Adipocyte (in vitro differentiated cells): ENCODE measurements around the gene DNAI1.

Experiments
- DNase-seq: peaks from one replicate; pipeline ENCODE4 v3.0.0-alpha.2; 2015; ENCODE audit warnings: low read depth
- H3K27me3 ChIP-seq: replicated peaks from 2 replicates; pipeline ENCODE4 v1.7.0; 2013; ENCODE audit warnings: mild to moderate bottlenecking, low read length, moderate library complexity; ENCODE audit not compliant: control insufficient read depth, insufficient read depth
- H3K36me3 ChIP-seq: 2 replicates; pipeline ENCODE4 v1.7.0; 2013; ENCODE audit warnings: low read length, mild to moderate bottlenecking, moderate library complexity; ENCODE audit not compliant: control insufficient read depth, insufficient read depth, severe bottlenecking
- H3K4me1 ChIP-seq: 2 replicates; pipeline ENCODE4 v1.7.0; 2013; ENCODE audit warnings: mild to moderate bottlenecking, low read length, moderate library complexity; ENCODE audit not compliant: control insufficient read depth, insufficient read depth
- H3K4me3 ChIP-seq: 2 replicates; pipeline ENCODE4 v1.7.0; 2013; ENCODE audit warnings: mild to moderate bottlenecking, low read length, moderate library complexity
- H3K9ac ChIP-seq: 2 replicates; pipeline ENCODE4 v1.7.0; 2013; ENCODE audit warnings: mild to moderate bottlenecking, low read length, moderate library complexity
- H3K9me3 ChIP-seq: 2 replicates; pipeline ENCODE4 v1.7.0; 2013; ENCODE audit warnings: mild to moderate bottlenecking, low read length, moderate library complexity; ENCODE audit not compliant: control insufficient read depth

Gene DNAI1

DNA sequence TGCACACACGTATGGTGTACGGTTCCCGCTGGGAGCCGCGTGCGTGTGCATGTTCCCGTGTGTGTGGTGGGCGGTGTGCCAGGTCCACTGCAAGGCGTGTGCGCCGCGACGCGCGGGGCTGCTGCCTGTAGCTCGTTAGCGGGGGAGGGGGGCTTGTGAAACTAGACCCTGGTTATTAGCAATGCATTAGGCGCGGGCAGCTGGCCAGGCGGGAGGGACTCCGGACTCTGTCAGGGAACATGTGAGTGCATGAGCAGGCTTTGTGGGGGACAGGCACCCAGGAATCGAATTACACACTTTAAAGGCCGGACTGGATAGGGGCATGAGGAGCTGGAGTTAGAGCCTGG lies 96.4 kb downstream of the DNAI1 start:
- H3K4me1 ChIP-seq: peaks cover 13% of the 10 kb centered on the region
- peaks cover 3% of the 10 kb centered on the region for H3K36me3 ChIP-seq

DNA sequence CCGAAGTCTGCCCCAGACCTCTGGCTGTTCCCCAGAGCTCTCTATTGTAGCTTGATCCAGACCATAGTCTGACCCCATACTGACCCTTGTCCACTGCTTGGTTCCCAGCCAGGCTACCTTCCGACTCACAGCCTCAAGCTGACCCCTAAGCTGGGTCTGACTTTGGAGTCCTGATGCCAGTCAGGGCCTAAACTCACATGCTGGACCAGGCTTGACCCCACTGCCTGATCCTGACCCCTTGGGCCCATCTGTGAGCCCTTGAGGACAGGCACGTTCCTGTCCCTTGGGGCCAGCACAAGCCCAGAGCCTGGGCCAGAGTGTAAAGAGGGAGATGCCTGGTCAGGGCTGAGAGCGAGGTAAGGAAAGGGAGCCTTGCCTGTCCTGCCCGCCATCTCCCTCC lies 96.9 kb downstream of the DNAI1 start:
- peaks cover 3% of the 10 kb centered on the region for H3K36me3 ChIP-seq

More for the DNA sequence above, 96.4 kb downstream of the DNAI1 start:
- no peak for DNase-seq
- Histone ChIP-seq H3K27me3 (peaks cover 7% of the 10 kb centered on the region), H3K4me3 (no peak overlapping the region), H3K9ac (no peak overlapping the region), H3K9me3 (no peaks in the 10 kb centered on the region)

DNA sequence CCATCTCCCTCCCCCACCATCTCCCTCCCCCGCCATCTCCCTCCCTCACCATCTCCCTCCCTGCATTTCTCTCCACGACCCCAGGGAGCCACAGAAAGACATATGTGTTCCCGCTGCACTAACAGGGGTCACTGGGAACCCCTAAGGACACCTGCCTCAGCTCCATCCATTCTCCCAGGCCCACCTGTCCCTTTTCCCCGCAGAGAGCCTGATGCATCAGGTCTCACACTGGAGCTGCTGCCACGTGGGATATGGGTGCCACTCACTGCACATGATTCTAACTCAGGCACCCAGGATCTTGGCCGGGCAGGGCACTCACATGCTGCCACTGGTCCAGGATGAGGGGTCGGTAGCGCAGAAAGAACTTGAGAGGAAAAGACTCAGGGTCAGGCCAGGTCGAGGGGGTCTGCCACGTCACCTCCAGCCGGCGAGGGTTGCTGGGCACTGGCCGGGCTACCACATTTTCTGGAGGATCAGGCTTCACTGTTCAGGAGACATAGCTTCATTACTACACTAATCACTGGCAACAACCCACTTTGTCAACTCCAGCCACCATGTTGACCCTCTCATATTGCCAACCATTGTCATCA lies 97.4 kb downstream of the DNAI1 start:
- no peak overlapping the region for H3K4me3 ChIP-seq
- H3K27me3 ChIP-seq: peaks cover 7% of the 10 kb centered on the region
- H3K9me3 ChIP-seq: no peaks in the 10 kb centered on the region
- peaks cover 3% of the 10 kb centered on the region for H3K36me3 ChIP-seq
- peaks cover 22% of the 10 kb centered on the region for H3K4me1 ChIP-seq
- no peak overlapping the region for H3K9ac ChIP-seq
- no peak for DNase-seq

More for the DNA sequence above, 96.9 kb downstream of the DNAI1 start:
- no peak overlapping the region for H3K4me3 ChIP-seq
- no peak overlapping the region for H3K9ac ChIP-seq
- H3K4me1 ChIP-seq: peaks cover 19% of the 10 kb centered on the region
- H3K27me3 ChIP-seq: peaks cover 7% of the 10 kb centered on the region
- no peak for DNase-seq
- no peaks in the 10 kb centered on the region for H3K9me3 ChIP-seq

DNA sequence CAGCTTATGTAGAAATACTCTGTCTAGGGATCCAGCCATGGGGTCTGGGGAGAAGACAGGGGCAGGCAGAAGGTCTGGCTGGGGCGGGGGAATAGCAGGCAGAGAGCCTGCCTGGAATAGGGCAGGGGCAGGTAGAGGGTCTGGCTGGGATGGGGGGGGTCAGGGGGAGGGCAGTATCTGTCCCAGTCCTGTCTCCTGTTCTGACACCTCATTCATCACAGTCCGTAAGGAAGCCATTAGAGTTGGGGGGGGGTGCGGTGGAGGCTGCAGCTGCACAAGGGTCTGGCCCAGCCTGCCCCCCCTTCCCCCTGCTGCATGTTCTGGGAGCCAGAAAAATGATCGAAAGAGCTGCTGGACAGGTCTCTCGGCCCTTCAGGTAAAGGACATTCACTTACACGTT lies 98.3 kb downstream of the DNAI1 start:
- no peaks in the 10 kb centered on the region for H3K9me3 ChIP-seq
- peaks cover 3% of the 10 kb centered on the region for H3K36me3 ChIP-seq
- H3K4me1 ChIP-seq: peaks cover 22% of the 10 kb centered on the region
- no peak for DNase-seq
- H3K4me3 ChIP-seq: no peak overlapping the region
- peaks cover 7% of the 10 kb centered on the region for H3K27me3 ChIP-seq
- H3K9ac ChIP-seq: no peak overlapping the region

DNA sequence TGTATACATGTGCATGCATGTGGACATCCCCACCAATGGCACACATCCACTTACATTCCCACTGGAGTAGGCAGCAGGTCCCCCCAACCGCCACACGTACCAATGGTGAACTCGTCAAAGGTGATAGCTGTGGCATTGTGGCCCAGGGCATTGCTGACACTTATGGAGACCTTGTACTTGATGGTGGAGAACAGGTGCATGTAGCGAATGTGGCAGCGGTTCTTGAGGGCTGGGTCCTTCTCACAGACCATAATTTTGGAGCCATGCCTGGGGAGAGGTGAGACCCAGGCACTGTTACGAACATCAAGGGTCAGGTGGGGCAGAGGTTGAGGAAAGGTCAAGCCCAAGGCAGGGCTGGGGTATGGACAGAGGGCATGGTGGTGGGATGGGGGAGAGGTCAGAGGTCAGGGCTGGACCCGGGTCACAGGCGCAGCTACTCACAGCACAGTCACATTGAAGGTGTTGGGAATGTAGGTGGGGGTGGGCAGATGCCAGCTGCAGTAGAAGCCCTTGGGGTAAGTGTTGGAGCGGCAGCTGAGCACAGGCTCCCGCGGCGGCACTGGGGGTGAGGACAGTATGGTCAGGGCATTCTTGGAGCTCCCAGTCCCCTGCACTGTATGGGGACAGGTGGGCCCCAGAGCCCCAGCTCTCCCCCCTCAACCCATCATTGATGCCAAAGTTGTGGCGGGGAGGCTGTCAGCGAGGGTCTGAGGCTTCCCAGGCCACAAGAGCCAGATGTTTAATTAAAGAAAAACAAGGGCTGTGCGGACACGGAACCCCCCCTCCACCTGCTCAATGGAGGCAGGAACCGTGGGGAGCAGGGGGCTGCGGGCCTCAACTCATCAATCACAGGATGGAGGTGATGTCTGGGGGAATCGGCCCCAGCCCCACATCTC lies 99.1 kb downstream of the DNAI1 start:
- Histone ChIP-seq H3K9ac (no peak overlapping the region), H3K27me3 (peaks cover 7% of the 10 kb centered on the region), H3K36me3 (peaks cover 7% of the 10 kb centered on the region), H3K4me3 (no peak overlapping the region), H3K4me1 (peaks cover 22% of the 10 kb centered on the region), H3K9me3 (peaks cover 3% of the 10 kb centered on the region)
- no peak for DNase-seq

DNA sequence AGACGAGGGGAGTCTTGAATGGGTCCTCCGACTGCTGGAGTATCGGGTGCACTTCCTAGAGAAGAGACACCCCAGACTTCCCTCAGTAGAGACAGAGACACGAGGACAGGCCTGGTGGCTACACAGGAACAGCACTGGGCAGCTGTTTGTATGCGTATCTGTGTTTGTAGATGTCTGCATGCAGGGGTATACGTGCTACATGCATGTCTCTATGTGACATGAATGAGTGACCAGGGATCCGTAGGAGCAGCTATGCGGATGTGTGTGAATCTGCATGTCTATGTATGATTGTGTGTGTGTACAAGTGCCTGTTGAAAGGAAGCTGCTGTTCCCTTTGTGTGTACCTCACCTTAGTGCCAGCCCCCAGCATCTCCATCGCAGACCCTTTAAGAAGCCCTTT lies 99.8 kb downstream of the DNAI1 start:
- Histone ChIP-seq H3K36me3 (peaks cover 7% of the 10 kb centered on the region), H3K4me1 (peaks cover 22% of the 10 kb centered on the region), H3K9me3 (peaks cover 3% of the 10 kb centered on the region), H3K27me3 (peaks cover 2% of the 10 kb centered on the region), H3K9ac (no peak overlapping the region), H3K4me3 (no peak overlapping the region)
- DNase-seq: no peak

DNA sequence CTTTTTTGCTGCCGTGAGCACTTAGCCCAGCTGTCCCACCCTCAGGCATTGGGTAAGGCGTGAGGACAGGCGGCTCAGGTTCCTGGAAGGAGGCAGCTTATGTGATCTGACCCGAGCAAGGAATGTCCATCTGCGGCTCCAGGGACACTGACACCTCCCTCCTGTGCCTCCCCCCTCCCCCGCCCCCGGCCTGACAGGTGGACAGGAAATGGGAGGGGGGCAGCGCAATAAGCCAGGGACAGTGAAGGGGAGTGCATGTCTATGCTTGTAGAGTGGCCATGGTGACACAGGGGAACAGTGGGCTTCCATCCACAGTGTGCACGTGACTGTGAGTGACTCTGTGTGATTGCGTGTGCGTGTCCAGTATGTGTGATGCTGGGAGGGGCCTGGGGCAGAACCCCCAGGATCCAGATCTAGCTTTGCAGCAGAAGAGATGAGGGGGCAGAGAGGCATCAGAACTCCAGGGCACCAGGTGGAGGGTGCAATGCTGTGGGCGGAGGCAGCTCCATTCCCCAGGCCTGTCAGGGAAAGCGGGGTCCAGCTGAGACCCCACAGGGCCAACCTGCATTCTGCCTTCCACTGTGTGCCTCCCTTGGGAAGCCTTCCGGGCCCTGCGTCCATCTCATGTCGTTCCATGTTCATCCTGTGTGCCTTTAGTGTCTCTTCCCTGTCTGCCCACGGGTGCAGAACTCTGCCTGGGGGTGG lies 100.5 kb downstream of the DNAI1 start:
- Histone ChIP-seq H3K36me3 (peaks cover 7% of the 10 kb centered on the region), H3K27me3 (peaks cover 2% of the 10 kb centered on the region), H3K9me3 (peaks cover 3% of the 10 kb centered on the region), H3K4me1 (peaks cover 22% of the 10 kb centered on the region), H3K4me3 (no peak overlapping the region), H3K9ac (no peak overlapping the region)
- DNase-seq: no peak

DNA sequence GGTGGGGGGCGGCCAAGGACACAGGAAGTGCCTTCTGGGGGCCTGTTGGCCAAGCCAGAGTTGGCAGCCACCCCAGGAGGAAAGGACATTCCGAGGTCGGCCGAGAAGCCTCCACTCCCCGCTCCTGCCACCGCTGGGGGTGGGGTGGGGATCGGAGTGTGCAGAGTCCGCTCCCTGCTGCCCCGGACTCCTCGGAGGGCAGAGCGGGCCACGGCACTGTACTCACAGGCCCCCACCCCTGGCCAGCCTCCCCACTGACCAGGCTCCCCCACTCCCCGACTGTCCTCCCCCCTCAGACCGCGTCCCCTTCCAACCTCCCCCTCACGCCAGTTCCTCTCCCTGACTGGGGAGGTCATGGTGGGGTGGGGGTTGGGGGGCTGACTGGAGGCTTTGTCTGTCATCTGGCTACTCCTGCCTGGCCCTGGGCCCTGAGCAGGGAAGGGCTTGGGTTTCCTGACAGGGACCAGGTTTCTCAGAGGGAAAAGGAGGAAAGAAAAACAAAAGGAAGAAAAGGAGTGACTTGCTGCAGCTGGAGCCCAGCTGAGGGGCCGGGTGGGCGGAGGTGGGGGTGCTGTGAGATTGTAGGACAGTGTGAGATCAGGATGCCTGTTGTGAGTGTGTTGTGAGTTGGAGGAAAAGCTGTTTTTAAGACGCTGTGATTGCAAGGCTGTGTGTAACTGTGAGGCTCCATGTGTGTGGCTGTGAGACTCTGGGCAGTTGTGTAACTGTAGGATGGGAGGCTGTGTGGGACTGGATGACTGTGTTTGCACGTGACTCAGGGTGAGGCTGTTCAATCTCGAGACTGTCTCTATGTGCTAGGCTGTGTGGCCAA lies 101.2 kb downstream of the DNAI1 start:
- Histone ChIP-seq H3K9me3 (peaks cover 3% of the 10 kb centered on the region), H3K9ac (peak overlapping the region; percentile 31), H3K36me3 (peaks cover 7% of the 10 kb centered on the region), H3K4me3 (no peak overlapping the region), H3K27me3 (peaks cover 2% of the 10 kb centered on the region), H3K4me1 (peaks cover 22% of the 10 kb centered on the region)
- peak; percentile 65 for DNase-seq

DNA sequence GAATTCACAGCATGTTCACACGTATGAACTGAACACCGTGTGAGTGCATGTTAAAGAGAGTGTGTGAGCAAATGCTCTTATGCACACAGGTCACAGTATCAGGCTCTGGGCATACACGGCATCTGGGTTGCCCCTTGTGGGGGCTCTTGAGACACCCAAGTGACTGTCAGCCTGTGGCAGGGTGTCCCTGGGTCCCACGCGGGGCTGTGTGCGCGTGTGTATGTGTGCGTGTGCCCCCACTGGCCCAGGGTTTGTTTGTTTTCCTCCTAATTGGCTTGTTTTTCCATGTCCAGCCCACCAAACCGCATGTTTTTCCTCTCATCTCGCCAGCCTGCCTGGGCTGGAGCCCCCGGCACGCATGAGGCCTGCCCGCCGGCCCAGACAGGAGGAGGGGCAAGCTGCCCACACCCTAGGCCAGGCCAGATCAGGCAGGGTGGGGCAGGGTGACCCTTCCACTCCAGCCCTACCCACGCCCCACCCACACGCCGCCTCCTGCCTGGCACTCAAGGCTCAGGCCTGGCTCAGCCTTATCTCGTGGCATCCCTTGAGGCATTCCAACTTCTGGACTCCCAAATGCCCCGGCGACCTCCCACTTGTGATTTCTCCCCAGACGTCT lies 102.1 kb downstream of the DNAI1 start:
- H3K9ac ChIP-seq: no peak overlapping the region
- peaks cover 16% of the 10 kb centered on the region for H3K4me1 ChIP-seq
- H3K36me3 ChIP-seq: peaks cover 7% of the 10 kb centered on the region
- peaks cover 3% of the 10 kb centered on the region for H3K9me3 ChIP-seq
- no peaks in the 10 kb centered on the region for H3K27me3 ChIP-seq
- no peak for DNase-seq
- no peak overlapping the region for H3K4me3 ChIP-seq

DNA sequence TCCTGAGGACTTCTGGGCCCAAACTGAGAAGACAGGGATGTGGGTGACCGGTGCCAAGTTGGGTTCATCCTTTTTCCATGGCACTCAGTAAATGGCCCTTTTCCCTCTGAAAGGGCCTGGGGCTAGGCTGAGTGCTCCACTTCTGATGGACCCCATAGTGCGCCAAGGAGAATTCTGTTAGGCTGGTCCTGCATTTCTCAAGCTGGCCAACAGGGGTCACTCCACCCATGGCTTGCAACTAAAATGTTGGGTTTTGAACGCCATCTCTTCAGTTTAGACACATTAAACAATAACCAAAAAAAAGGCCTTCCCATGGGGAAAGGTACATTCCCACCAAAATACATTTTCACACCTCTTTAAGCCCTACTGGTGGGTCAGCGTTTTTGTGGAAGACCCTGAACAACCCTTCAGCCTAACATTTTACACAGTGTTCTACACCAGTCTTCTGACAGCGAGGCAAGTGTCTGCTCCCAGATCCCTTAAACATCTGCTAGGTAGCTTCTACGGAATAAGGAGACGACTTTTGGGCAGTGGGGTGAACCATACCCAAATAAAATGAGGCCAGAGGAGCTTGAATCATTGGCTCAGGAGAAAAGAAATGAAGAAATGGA lies 103.6 kb downstream of the DNAI1 start:
- H3K9ac ChIP-seq: no peak overlapping the region
- peaks cover 16% of the 10 kb centered on the region for H3K4me1 ChIP-seq
- DNase-seq: no peak
- H3K9me3 ChIP-seq: peaks cover 3% of the 10 kb centered on the region
- no peak overlapping the region for H3K4me3 ChIP-seq
- peaks cover 8% of the 10 kb centered on the region for H3K27me3 ChIP-seq
- H3K36me3 ChIP-seq: peaks cover 7% of the 10 kb centered on the region
